GM12865 (cell line): ENCODE measurements around the gene CENPA.

Experiments used
- DNase-seq: peaks from one replicate; pipeline ENCODE4 v3.0.0; 2010; ENCODE audit warnings: low read depth
- H3K4me3 ChIP-seq: 2 replicates; pipeline ENCODE4 v1.5.1; 2011; ENCODE audit warnings: mild to moderate bottlenecking, low read depth, low read length, control low read depth
- CTCF ChIP-seq: IDR thresholded peaks from 2 replicates; pipeline ENCODE4 v1.5.1; 2011; ENCODE audit warnings: low read length, control low read depth, low read depth, inconsistent platforms; ENCODE audit not compliant: insufficient read depth; ENCODE audit errors: missing control alignments

CENPA gene

GRCh38 chr2:26818255-26818654, 32.4 kb downstream of the CENPA start:
- DNase-seq: no peak
- H3K4me3 ChIP-seq: no peak overlapping the region
- TF ChIP-seq CTCF: no peak

- DNase-seq: no peak
Measured at GRCh38 chr2:26818972-26819371, 33.1 kb downstream of the CENPA start.

GRCh38 chr2:26820932-26821331, 35.1 kb downstream of the CENPA start:
- DNase-seq: peak; percentile 19
- TF ChIP-seq CTCF: no peak
- no peak overlapping the region for H3K4me3 ChIP-seq

More at GRCh38 chr2:26818972-26819371, 33.1 kb downstream of the CENPA start:
- H3K4me3 ChIP-seq: no peak overlapping the region
- TF ChIP-seq CTCF: no peak

GRCh38 chr2:26822877-26823276, 37.0 kb downstream of the CENPA start:
- no peak overlapping the region for H3K4me3 ChIP-seq
- DNase-seq: no peak
- TF ChIP-seq CTCF: no peak

- no peak overlapping the region for H3K4me3 ChIP-seq
- no peak for TF ChIP-seq CTCF
- no peak for DNase-seq
Measured at GRCh38 chr2:26838121-26838906, 52.5 kb downstream of the CENPA start.

- TF ChIP-seq CTCF: no peak
- DNase-seq: peak; percentile 17
- H3K4me3 ChIP-seq: no peak overlapping the region
Measured at GRCh38 chr2:26840937-26841610, 55.2 kb downstream of the CENPA start.
